Muscle layer of colon (tissue), 2 donors: ENCODE data around the gene STX18.
"Not testable (repeated sequence)": the region's sequence is repeated elsewhere in the genome, so short reads cannot be mapped to it uniquely, and the experiment has no call there.

Experiments used
- H3K27ac ChIP-seq: one replicate; pipeline ENCODE4 v1.7.0; 2013; ENCODE audit warnings: low read depth, mild to moderate bottlenecking, low read length, moderate library complexity
- H3K27me3 ChIP-seq, 2 donors: one replicate each; pipeline ENCODE4 v1.7.0; 2013; ENCODE audit warnings: low read length in 2 of 2, mild to moderate bottlenecking in 2 of 2; ENCODE audit not compliant: insufficient read depth in 2 of 2, control insufficient read depth in 1 of 2
- H3K36me3 ChIP-seq: one replicate; pipeline ENCODE4 v1.7.0; 2013; ENCODE audit warnings: mild to moderate bottlenecking, low read length; ENCODE audit not compliant: insufficient read depth
- H3K4me1 ChIP-seq: one replicate; pipeline ENCODE4 v1.7.0; 2013; ENCODE audit warnings: mild to moderate bottlenecking, low read length; ENCODE audit not compliant: insufficient read depth
- H3K4me3 ChIP-seq, 2 donors: one replicate each; pipeline ENCODE4 v1.7.0; 2013; ENCODE audit warnings: low read length in 2 of 2, low read depth in 1 of 2, mild to moderate bottlenecking in 1 of 2, moderate library complexity in 1 of 2
- H3K9ac ChIP-seq: one replicate; pipeline ENCODE4 v1.7.0; 2013; ENCODE audit warnings: low read length
- H3K9me3 ChIP-seq: one replicate; pipeline ENCODE4 v1.7.0; 2013; ENCODE audit warnings: mild to moderate bottlenecking, low read length
- donor health status: abdominal sarcoma.
- donor health status: Adenocarcinoma of cecum.

The STX18 gene

GRCh38 chr4:4506961-4507360 is 34.9 kb downstream of the STX18 start:
- H3K9me3 ChIP-seq: no peaks in the 10 kb centered on the region
- H3K27me3 ChIP-seq: no peaks in the 10 kb centered on the region
- H3K4me1 ChIP-seq: no peaks in the 10 kb centered on the region
- H3K27ac ChIP-seq: no peak overlapping the region
- no peaks in the 10 kb centered on the region for H3K36me3 ChIP-seq
- no peak overlapping the region for H3K4me3 ChIP-seq
- no peak overlapping the region for H3K9ac ChIP-seq

- not testable (repeated sequence) for H3K36me3 ChIP-seq, H3K4me3 ChIP-seq, H3K9ac ChIP-seq, H3K4me1 ChIP-seq, H3K27me3 ChIP-seq, H3K27ac ChIP-seq, H3K9me3 ChIP-seq
Observed at GRCh38 chr4:4505211-4505610, 36.6 kb downstream of the STX18 start.

GRCh38 chr4:4504783-4505182 is 37.1 kb downstream of the STX18 start:
- Histone ChIP-seq H3K4me3 (no peak overlapping the region), H3K4me1 (no peaks in the 10 kb centered on the region), H3K9ac (no peak overlapping the region), H3K27ac (no peak overlapping the region), H3K27me3 (no peaks in the 10 kb centered on the region), H3K36me3 (no peaks in the 10 kb centered on the region), H3K9me3 (no peaks in the 10 kb centered on the region)

- Histone ChIP-seq H3K27ac (no peak overlapping the region), H3K4me3 (no peak overlapping the region), H3K36me3 (no peaks in the 10 kb centered on the region), H3K9me3 (no peaks in the 10 kb centered on the region), H3K27me3 (no peaks in the 10 kb centered on the region), H3K4me1 (no peaks in the 10 kb centered on the region), H3K9ac (no peak overlapping the region)
Observed at GRCh38 chr4:4502694-4503311, 39.0 kb downstream of the STX18 start.

- Histone ChIP-seq H3K9ac (no peak overlapping the region), H3K27ac (no peak overlapping the region), H3K4me3 (no peak overlapping the region), H3K9me3 (no peaks in the 10 kb centered on the region), H3K27me3 (no peaks in the 10 kb centered on the region), H3K36me3 (no peaks in the 10 kb centered on the region), H3K4me1 (no peaks in the 10 kb centered on the region)
Observed at GRCh38 chr4:4501679-4502078, 40.2 kb downstream of the STX18 start.

GRCh38 chr4:4499438-4500123 is 42.3 kb downstream of the STX18 start:
- no peak overlapping the region for H3K4me3 ChIP-seq
- H3K27ac ChIP-seq: no peak overlapping the region
- H3K27me3 ChIP-seq: no peaks in the 10 kb centered on the region
- H3K36me3 ChIP-seq: no peaks in the 10 kb centered on the region
- H3K9ac ChIP-seq: no peak overlapping the region
- no peaks in the 10 kb centered on the region for H3K4me1 ChIP-seq
- H3K9me3 ChIP-seq: no peaks in the 10 kb centered on the region

GRCh38 chr4:4496592-4497372 is 45.1 kb downstream of the STX18 start:
- Histone ChIP-seq H3K27me3 (no peaks in the 10 kb centered on the region), H3K4me3 (no peak overlapping the region), H3K27ac (no peak overlapping the region), H3K36me3 (no peaks in the 10 kb centered on the region), H3K9ac (no peak overlapping the region), H3K9me3 (no peaks in the 10 kb centered on the region), H3K4me1 (no peaks in the 10 kb centered on the region)

GRCh38 chr4:4494882-4495281 is 47.0 kb downstream of the STX18 start:
- Histone ChIP-seq H3K27ac (no peak overlapping the region), H3K4me1 (no peaks in the 10 kb centered on the region), H3K27me3 (no peaks in the 10 kb centered on the region), H3K4me3 (no peak overlapping the region), H3K9ac (no peak overlapping the region), H3K9me3 (no peaks in the 10 kb centered on the region), H3K36me3 (no peaks in the 10 kb centered on the region)

GRCh38 chr4:4492161-4492847 is 49.5 kb downstream of the STX18 start:
- Histone ChIP-seq H3K27ac (no peak overlapping the region), H3K9me3 (no peaks in the 10 kb centered on the region), H3K36me3 (no peaks in the 10 kb centered on the region), H3K9ac (no peak overlapping the region), H3K4me3 (no peak overlapping the region), H3K27me3 (no peaks in the 10 kb centered on the region), H3K4me1 (no peaks in the 10 kb centered on the region)

- H3K27me3 ChIP-seq: no peaks in the 10 kb centered on the region
- no peaks in the 10 kb centered on the region for H3K36me3 ChIP-seq
- no peak overlapping the region for H3K9ac ChIP-seq
- no peaks in the 10 kb centered on the region for H3K9me3 ChIP-seq
- H3K4me1 ChIP-seq: no peaks in the 10 kb centered on the region
- no peak overlapping the region for H3K27ac ChIP-seq
- H3K4me3 ChIP-seq: no peak overlapping the region
Observed at GRCh38 chr4:4491396-4491893, 50.4 kb downstream of the STX18 start.

GRCh38 chr4:4490816-4491215 is 51.0 kb downstream of the STX18 start:
- H3K4me3 ChIP-seq: no peak overlapping the region
- H3K27me3 ChIP-seq: no peaks in the 10 kb centered on the region
- H3K9ac ChIP-seq: no peak overlapping the region
- H3K27ac ChIP-seq: no peak overlapping the region
- H3K36me3 ChIP-seq: no peaks in the 10 kb centered on the region
- H3K9me3 ChIP-seq: no peaks in the 10 kb centered on the region
- H3K4me1 ChIP-seq: no peaks in the 10 kb centered on the region
